ENCODE measurements around the gene MBNL3. TPM values are rescaled to one million over a fixed set of nuclear protein-coding genes. Genes with fewer than 3 reads are reported as not detected.
"Not testable (repeated sequence)": the region's sequence is repeated elsewhere in the genome, so short reads cannot be mapped to it uniquely, and the experiment has no call there.

The MBNL3 gene
- total RNA-seq, 1 experiment from 2014 or later, result 0.07 TPM

DNA sequence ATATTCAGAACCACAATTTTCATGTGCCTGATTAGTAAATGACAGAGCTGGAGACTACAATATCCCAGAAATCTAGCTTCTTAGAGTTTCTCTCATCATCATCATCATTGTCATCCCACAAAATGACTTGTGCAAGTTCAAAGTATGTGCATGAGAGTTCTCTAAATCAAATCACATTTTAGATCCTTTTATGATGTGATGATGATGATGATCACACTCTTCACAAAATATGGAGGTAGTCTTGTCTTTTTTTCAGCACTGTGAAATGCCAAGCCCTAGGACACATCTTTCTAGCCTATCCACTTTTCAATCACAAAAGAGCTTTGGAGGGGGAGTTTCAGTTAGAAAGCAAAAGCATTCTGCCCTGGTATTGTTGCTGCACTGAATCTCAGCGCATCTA, 7.4 kb downstream of the MBNL3 start:
- DNase-seq (ENCODE audit: extremely low read depth, low read depth), result no peak

DNA sequence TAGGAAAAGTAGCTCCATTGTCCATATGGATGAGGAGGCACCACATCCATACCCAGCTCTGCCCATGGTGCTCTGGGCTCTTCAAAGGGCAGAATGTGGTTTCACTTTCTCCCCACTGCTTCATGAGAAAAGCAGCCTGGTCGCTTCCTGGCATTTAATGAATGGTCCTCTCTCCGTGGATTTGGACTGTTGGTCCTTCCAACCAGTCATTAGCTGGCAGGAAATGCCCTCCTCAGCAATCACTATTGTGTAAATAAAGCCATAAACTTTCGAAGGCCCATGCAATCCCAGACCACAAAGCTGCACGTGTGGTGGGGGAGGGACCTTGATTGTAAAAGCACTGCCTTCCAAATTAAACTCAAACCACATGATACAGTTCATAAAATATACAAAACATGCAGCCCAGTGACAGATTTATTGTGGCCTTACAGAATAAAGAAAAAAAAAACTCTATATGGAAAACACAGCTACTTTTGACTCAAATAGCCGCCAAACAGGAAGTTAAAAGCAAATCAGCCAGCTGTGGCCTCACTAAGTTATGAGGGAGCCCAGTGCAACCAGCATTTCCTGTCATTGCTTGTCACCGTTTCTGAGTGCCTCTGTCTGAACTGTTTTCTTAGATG, 8.1 kb downstream of the MBNL3 start:
- DNase-seq (ENCODE audit: extremely low read depth, low read depth), result no peak

DNA sequence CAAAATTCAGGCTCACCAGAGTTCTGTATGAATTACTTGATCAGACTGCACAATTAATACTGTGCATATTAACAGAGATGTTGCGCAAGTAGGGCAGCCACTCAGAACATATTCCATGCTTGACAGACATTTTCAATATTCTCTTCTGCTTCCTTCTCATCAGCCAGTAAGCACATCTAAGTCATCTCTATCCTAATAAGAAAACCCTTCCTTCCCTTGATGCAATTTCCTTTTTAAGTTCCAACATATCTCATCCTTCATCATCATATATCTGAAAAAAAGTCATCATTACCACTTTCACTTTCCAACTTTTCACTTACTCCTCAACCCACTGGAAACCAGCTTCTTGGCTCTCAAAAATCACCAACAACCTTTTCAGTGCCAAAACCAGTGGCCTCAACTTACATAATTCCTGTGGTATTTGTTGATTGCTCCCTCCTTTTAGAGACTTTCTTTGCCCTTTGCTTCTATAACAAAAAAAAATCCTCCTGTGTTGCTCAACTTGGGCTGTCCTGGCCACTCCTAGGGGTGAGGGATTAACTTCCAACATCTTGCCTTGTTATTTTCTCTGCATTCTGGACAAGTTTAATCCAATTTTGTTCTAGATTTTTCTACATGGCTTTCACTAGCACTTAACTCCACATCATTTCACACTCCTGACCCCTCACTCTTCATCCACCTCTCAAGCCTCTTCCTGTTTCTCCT, 14.1 kb downstream of the MBNL3 start:
- no peak for DNase-seq (ENCODE audit: extremely low read depth, low read depth)

DNA sequence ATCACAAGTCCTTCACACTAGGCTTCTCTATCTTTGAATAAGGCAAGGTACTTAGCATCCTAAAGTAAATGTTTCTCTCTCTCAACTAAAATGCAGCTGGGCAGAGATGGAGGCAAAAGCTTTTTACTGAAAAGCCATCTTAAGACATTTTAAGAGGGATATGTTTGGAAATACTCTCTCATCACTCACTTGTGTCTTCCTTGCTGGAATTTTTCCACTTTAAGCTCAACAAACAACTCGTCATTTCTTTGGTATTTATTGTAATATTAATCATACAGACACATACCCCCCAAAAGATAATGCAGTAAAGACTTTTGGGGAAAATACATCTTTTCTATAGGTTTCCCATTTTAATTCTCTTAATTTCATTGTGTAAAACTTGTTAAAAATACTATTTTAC, 16.4 kb downstream of the MBNL3 start:
- no peak for DNase-seq (ENCODE audit: extremely low read depth, low read depth)

DNA sequence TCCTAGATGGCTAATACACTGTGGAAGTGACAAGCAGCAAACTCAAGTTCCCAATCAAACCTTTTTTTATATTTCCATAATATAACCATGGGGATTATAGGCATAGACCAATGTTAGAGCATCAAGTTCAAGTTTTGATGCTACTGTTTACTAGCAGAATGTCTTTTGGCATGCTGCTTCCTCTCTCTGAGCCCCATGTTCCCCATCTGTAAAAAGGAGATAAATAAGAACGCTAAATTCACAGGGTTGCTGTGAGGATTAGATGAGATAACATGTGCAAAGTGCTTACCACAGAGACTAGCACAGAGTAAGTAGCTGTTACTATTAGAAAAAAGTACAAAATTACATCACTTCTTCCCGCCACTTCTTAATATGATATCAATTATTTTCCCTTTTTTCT, 18.0 kb downstream of the MBNL3 start:
- no peak for DNase-seq (ENCODE audit: extremely low read depth, low read depth)

DNA sequence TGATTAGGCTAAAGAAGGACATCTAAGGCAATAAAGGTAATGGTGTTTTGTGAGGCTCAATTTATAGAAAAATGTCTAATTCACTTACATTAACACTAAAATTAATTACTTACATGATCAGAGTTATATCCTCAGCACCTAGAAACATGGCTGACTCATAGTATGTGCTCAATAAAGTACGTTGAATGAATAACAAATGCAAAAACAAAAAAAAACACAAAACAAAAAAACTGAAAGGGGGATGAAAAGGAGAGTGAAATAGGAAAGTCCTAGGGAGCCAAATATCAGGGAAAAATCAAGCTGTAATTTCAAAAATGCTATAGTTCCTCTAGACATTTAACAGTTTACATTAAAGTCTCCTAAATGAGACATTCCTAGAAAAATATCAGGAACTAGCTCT, 18.7 kb downstream of the MBNL3 start:
- no peak for DNase-seq (ENCODE audit: extremely low read depth, low read depth)

DNA sequence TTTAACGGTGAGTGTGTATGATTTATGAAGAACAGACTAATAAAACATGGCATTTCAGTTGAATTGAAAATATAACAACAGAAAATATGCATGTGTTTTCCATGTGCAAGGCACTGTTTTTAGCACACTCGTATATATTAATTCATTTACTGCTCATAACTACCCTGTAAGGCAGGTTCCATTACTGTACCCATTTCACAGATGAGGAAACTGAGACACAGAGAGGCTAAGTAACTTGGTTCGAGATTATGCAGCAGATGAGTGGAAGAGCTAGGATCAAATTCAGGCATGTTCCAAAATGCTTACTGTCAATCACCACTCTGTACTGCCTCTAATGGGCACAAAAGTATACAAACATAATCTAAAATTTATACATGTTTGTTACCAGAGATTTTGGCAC, 20.4 kb downstream of the MBNL3 start:
- DNase-seq (ENCODE audit: extremely low read depth, low read depth), result no peak

DNA sequence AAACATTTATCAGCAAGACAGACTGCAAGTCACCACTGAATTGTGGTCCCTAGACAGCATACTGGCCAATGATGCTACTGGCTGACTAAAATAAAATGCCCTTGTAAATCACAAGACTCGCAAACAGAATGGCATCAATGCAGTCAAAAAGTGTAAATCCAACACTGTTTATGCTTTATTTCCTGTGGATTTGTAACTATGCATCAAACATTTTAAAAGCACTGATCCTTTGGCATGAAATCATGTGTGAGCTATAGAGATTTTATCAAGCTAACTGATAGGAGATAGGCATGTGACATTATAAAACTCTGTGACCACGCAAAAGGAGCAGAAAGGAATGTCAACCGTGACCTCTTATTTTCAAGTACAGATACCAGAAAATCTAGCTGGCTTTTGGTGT, 20.8 kb downstream of the MBNL3 start:
- DNase-seq (ENCODE audit: extremely low read depth, low read depth), result no peak

DNA sequence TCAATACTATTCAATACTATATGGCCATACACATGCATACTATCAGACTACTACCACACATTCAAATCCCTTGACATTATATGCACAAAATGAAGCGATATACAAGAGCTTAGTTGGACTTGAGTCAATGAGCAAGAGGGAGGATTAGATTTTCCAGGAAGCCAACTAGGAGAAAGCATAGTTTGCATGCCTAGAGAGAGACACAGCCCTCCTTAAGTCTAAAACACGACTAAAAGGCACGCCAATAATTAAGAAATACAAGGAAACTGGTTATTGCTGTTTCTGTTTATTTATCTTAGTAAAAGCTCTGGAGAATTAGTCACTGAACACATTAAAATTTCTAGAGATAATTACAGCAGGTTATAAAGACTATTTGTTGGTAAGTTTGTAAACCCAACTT, 21.8 kb downstream of the MBNL3 start:
- no peak for DNase-seq (ENCODE audit: extremely low read depth, low read depth)

DNA sequence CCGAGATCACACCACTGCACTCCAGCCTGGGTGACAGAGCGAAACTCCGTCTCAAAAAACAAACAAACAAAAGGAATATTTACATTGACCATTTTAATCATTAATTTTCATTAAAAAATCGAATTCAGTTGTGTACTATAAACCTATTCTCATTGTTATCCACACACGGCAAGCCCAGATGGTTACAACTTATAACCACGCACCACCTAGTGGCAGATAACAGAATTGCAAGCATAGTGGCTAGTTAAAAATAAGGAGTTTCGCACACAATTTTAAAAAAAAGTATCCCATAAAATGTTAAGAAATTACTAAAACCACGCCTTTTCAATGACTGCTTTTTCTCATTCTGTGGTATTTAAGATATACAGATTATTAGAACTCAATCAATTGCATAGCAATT, 25.4 kb downstream of the MBNL3 start:
- DNase-seq (ENCODE audit: extremely low read depth, low read depth), result no peak

DNA sequence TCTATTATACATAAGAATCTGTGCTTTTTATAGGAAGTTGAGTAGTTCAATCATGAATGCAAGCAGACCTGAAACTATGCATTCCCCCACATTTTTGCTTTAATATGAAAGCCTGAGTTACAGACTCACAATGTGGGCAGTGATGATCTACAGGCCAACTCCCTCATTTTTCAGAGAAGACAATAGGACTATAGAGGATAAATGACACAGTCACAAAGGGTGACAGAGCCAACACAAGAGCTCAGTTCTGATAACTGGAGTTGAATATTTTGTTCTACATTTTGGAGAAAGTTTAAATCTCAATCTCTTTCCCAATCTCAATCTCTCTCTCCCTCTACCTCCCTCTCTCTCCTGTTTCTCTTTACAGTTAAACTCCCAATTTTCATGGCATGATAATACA, 27.0 kb downstream of the MBNL3 start:
- DNase-seq (ENCODE audit: extremely low read depth, low read depth), result no peak

DNA sequence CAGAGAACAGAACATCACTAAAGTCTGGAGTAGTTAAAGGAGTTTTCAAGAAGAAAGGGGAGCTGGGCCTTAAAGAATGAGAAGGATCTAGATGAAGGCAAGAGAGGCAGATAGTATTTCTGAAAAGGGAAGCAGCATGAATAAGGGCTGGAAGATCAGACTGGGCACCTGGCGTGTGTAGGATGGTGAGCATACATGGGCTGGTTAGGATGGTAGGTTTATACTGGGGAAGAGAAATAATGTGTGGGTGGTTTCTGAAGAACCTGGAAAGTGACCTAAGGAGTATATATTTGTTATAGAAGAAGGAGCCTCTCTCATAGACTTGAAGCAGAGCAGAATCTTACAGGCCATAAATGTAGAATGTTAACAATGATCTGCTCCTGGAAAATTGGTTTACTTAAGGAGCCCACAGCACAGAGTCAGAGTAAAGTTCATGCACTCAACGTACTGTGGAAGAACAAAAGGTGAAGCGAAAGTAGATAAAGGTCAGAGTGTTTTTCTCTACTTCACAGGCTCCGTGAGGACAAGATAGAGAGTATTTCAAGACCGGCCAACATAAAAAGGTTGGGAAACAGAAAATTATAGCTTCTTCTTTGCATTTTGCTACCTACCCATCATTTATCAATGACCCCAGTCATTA, 35.8 kb downstream of the MBNL3 start:
- DNase-seq (ENCODE audit: extremely low read depth, low read depth), result no peak

DNA sequence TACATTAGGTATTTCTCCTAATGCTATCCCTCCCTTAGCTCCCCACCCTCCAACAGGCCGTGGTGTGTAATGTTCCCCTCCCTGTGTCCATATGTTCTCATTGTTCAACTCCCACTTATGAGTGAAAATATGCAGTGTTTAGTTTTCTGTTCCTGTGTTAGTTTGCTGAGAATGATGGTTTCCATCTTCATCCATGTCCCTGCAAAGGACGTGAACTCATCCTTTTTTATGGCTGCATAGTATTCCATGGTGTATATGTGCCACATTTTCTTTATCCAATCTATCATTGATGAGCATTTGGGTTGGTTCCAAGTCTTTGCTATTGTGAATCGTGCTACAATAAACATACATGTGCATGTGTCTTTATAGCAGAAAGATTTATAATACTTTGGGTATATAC, 42.9 kb downstream of the MBNL3 start:
- DNase-seq (ENCODE audit: extremely low read depth, low read depth), result not testable (repeated sequence)

DNA sequence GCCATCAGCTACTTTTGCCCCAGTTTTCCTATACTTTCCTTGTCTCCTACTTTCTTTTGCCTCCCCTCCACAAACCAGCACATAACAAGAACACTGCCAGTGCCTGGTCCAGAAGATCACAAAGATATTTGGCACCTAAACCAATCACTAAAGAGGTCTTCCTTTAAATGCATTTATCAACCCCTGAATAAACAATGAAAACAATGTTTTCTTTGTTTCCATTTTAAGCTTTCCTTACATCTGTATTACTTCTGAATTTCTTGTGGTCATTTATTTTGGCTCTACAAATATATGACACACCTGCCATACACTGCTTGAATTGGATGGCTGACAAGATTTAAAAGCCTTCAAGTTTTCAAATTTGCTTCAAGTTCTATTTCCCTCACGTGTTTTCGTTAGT, 43.9 kb downstream of the MBNL3 start:
- no peak for DNase-seq (ENCODE audit: extremely low read depth, low read depth)

DNA sequence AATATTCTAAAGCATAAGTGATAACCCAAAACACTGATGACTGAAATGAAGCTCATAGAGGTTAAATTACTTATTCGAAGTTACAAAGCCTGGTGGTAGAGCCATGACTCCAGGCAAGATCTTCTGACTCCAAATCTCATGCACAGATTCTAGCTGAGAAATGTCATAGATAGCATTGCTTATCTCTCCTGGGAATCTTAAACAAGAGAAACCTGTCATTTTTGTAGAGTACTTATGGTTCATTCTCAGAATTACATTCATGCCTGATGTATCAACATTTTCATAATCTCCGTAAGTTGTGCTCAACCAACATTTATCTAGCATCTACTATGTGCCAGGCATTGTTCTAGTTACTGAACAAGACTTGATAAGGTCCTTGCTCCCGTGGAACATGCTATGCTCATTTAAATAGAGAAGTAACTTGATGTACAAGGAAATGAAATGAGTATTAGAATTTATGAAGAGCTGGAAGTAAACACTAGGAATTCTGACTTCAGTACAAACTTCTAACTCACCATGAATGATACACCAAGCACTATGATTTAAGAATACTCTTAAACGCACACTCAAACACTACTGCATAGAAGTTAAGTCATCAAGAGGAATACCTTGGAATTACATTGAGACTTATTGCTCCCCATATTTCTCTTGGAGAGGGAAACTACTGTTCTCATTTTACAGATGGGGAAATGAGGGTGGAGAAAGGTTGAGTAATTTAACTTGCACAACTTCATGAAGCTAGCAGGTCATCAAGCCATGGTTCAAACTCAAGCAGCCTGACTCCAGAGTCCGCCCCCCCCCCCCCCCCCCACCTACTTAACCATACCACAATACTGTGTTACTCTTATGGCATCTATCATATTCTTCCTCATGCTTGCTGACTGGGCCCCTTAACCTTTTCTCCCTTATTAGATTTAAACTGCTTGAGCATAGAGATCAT, 45.4 kb downstream of the MBNL3 start:
- DNase-seq (ENCODE audit: extremely low read depth, low read depth), result no peak

DNA sequence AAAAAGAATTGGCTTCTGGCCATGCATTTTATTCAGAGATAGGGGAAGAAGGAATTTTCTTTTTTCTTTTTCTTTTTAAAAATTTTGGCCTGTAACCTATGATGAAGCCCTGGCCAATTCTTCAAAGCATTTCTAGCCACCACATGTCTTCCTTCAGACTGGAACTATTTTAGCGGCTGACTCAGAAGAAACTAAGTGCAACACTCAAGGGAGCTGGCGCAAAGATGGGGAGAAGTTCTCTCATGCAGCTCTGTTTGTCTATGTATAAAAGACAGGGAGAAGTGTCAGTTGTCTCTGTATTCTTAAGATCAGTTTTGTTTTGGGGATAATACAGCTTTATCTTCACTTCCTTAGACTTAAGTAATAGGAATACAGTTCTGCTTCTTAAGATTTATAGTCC, 46.1 kb downstream of the MBNL3 start:
- DNase-seq (ENCODE audit: extremely low read depth, low read depth), result no peak

DNA sequence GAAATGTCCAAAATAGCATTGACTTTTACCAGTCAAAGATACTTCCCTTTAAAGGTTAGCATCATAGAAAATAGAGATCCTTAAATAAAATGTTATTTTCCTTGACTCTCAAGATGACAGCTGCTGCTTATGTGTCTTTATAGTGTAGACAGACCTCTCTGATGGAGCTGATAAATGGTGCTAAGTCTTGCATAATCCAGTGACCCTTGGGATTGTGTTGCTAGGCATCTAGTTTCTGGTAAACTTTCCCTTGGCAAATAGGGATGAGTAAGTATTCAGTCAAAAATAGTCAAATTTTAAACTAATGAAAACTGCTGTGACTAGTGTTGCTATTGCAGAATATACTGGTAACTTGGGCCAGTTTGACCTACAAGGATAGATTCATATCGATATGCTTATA, 53.6 kb downstream of the MBNL3 start:
- no peak for DNase-seq (ENCODE audit: extremely low read depth, low read depth)

DNA sequence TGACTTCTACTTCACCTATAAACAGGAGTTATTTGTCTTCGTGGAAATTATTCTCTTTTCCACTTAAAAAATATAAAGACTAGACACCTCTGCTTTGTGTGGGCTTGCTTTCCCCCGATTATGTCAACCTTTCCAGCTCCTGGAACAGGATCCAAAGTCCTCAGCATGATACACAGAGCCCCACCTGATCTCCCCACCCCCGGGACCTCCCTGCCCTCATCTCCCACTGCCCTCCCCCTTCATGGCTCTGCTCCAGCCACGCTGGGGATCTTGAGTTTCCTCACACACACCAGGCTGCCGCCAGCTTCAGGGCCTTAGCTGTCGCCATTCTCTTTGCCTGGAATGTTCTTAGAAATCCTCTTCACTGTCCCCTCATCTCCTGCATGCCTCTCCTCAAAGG, 55.3 kb downstream of the MBNL3 start:
- no peak for DNase-seq (ENCODE audit: extremely low read depth, low read depth)

DNA sequence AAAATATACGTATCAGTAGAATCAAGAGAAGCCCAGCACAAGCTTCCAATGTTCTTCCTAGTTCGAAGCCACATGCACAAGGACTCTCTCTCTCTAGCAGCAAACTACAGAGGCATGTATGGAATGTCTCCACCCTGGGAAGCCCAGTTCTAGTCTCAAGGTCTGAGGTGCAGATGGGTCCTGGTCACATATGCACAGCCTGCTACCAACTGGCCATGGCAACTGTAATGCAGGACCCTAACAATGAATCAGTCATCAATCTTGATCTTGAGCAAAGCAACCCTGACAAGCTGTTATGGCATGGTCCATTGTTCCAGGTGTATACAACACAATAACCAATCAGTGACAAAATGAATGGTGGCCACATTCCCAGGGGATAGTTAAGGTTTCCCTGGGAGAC, 55.8 kb downstream of the MBNL3 start:
- no peak for DNase-seq (ENCODE audit: extremely low read depth, low read depth)

DNA sequence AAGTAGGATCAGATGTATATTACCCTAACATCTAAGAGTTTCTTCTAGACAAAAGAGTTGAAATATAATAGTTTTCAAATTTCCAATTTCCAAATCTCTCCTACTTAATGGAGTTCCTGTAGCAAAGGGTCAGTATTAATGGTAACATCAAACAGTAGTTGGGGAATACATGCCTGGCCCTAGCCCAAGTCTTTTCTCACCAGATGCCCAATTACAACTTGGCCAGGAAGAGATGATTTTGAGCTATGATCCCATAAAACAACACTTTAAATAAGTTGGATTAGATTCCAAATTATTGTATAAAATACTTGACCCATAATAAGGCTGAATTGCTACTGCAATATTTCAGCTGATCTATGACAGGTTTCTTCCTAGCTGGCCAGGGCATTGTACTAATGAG, 59.9 kb downstream of the MBNL3 start:
- DNase-seq (ENCODE audit: extremely low read depth, low read depth), result no peak

DNA sequence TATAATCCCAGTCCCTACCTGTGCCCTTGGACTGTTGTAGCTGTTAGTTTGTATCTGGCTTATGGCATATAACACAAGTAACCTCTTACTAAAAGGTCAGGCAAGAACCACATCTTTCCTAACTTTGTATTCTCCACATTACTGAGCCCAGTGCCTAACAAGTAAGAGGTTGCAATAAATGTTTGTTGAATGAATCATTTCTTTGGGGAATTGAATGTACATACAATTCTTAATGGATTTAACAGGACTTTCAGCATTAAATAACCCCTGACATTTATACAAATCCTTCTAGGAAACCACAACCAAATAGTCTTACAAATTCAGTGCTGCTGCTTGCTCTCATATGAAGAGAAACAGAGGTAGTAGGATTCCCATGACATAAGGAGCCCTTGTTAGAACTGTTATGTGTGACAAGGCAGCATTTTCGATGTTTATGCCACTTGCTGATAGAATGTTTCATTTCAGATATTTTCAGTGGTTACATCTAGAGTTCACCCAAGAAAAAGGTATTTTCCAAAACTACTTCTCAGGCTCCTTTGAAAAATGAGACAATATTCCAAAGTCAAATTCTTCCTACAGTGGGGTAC, 62.0 kb downstream of the MBNL3 start:
- no peak for DNase-seq (ENCODE audit: extremely low read depth, low read depth)
